Chondrocyte (in vitro differentiated cells): ENCODE data around the gene CNKSR3. TPM values are rescaled to one million over a fixed set of nuclear protein-coding genes. Genes with fewer than 3 reads are reported as not detected.

ENCODE experiments used
- DNase-seq: peaks from one replicate; pipeline ENCODE4 v3.0.0; 2021; ENCODE audit warnings: mixed read lengths, low spot score
- H3K27ac Mint-ChIP-seq: one replicate; pipeline ENCODE4 v1.8.0; 2021; ENCODE audit warnings: mild to moderate bottlenecking, moderate library complexity, mixed read lengths; ENCODE audit not compliant: unreplicated experiment
- H3K27me3 Mint-ChIP-seq: 2 replicates; pipeline ENCODE4 v1.8.0; 2021; ENCODE audit warnings: low read depth, mixed read lengths
- H3K36me3 Mint-ChIP-seq: 2 replicates; pipeline ENCODE4 v1.8.0; 2021; ENCODE audit warnings: low read depth, mixed read lengths
- H3K4me1 Mint-ChIP-seq: 2 replicates; pipeline ENCODE4 v1.8.0; 2021; ENCODE audit warnings: low read depth, mild to moderate bottlenecking, mixed read lengths
- H3K4me3 Mint-ChIP-seq: one replicate; pipeline ENCODE4 v1.8.0; 2021; ENCODE audit warnings: mild to moderate bottlenecking, moderate library complexity, mixed read lengths; ENCODE audit not compliant: unreplicated experiment
- H3K9me3 Mint-ChIP-seq: 2 replicates; pipeline ENCODE4 v1.8.0; 2021; ENCODE audit warnings: low read depth, mixed read lengths
- total RNA-seq: library from RNA; stranded (reverse); gene quantifications from 3 replicates; pipeline ENCODE4 v1.2.1, GENCODE V29; 2021
- TF ChIP-seq, protein P1 (sequence below): fragments of 200-600 bp; sonication (generic); IDR thresholded peaks from 2 replicates; pipeline ENCODE4 v1.5.0; 2021; ENCODE audit warnings: antibody characterized with exemption, mild to moderate bottlenecking, moderate library complexity

The CNKSR3 gene
- total RNA-seq, 1 donor from 2014 or later = 14.2 TPM

DNA sequence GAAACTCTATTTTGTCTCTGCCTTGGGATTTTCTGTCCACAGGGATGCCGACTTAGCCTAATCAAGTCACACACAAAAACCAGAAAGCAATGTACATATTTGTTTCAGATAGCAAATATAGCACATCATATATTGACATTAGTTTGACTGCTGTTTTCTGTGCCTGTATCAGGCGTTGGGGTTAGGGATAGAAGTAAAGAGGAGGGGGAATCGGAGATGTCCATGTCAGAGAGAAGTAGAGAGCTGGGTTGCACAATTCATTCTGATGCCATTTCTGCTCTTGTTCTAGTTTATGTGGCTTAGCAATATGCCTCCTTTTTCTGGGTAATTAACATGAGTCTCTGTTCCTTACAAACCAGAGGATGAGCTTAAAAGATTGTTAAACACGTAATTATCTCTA, 139.2 kb downstream of the CNKSR3 start:
- Mint-ChIP-seq H3K4me3 (no peak overlapping the region), H3K36me3 (no peaks in the 10 kb centered on the region), H3K4me1 (peaks cover 6% of the 10 kb centered on the region), H3K27ac (no peak overlapping the region), H3K9me3 (no peaks in the 10 kb centered on the region), H3K27me3 (no peaks in the 10 kb centered on the region)
- TF ChIP-seq, protein P1, sequence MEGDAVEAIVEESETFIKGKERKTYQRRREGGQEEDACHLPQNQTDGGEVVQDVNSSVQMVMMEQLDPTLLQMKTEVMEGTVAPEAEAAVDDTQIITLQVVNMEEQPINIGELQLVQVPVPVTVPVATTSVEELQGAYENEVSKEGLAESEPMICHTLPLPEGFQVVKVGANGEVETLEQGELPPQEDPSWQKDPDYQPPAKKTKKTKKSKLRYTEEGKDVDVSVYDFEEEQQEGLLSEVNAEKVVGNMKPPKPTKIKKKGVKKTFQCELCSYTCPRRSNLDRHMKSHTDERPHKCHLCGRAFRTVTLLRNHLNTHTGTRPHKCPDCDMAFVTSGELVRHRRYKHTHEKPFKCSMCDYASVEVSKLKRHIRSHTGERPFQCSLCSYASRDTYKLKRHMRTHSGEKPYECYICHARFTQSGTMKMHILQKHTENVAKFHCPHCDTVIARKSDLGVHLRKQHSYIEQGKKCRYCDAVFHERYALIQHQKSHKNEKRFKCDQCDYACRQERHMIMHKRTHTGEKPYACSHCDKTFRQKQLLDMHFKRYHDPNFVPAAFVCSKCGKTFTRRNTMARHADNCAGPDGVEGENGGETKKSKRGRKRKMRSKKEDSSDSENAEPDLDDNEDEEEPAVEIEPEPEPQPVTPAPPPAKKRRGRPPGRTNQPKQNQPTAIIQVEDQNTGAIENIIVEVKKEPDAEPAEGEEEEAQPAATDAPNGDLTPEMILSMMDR = no peak
- DNase-seq = no peak

DNA sequence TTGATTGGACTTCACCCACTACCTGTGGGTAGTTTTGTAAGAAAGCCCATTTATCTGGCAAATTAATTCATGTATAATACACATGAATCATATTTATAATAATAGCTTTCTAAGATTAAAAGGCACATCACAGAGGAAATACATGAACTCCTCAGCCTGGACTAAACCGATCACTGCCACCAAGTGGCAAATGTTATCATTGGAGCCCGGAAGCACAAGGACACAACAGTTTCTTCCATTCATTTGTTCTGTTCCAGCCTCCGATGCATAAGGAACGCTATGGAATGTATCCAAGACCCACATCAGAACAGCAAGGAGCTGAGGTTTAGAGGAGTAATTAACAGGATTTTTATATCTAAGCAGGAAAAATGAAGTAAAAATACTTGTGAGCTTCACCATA, 139.9 kb downstream of the CNKSR3 start:
- H3K4me3 Mint-ChIP-seq = no peak overlapping the region
- H3K27ac Mint-ChIP-seq = no peak overlapping the region
- no peaks in the 10 kb centered on the region for H3K9me3 Mint-ChIP-seq
- H3K36me3 Mint-ChIP-seq = no peaks in the 10 kb centered on the region
- DNase-seq = no peak
- H3K4me1 Mint-ChIP-seq = peaks cover 6% of the 10 kb centered on the region
- no peaks in the 10 kb centered on the region for H3K27me3 Mint-ChIP-seq
- TF ChIP-seq, protein P1 = peak; percentile 81

DNA sequence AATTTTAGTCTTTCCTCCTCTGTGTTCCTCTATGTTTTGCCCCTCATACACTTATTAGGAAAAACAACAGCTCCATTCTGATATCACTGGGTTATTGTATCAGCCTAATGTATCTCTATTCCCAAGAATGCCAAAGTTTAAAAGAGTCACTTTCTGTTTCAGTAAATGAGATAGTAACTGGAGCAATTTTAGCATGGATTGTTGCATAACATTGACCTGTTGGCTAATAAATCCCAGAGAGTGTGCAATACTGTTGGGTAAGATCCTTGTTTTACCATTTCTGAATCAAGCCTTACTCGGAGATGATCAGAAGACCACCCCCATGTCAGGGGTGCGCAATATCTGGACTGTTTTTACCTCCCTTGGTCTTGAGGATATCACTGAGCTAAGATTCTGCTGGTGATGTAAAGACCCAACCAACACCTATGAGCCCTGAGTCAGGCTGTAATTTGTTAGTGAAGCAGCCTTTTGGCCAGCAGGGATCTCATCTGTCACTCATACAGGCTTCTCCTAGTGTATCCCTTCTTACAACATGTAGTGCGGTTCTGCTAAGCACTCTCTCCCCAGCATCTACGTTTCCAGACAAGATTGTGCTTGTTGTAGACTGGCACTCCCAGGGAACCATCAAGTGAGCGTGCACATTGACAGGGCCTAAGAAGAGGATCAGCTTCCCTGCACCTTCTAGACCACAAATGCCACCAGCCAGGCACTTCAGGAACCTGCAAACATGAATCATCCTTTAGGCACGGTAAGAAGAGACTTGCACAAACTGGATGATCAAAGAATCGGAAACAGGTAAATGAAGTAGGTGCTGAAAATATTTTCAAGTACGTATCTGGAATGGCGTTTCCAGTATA, 142.4 kb downstream of the CNKSR3 start:
- H3K36me3 Mint-ChIP-seq = no peaks in the 10 kb centered on the region
- H3K9me3 Mint-ChIP-seq = no peaks in the 10 kb centered on the region
- DNase-seq = no peak
- peaks cover 6% of the 10 kb centered on the region for H3K4me1 Mint-ChIP-seq
- no peaks in the 10 kb centered on the region for H3K27me3 Mint-ChIP-seq
- H3K27ac Mint-ChIP-seq = no peak overlapping the region
- TF ChIP-seq, protein P1 = no peak
- no peak overlapping the region for H3K4me3 Mint-ChIP-seq

DNA sequence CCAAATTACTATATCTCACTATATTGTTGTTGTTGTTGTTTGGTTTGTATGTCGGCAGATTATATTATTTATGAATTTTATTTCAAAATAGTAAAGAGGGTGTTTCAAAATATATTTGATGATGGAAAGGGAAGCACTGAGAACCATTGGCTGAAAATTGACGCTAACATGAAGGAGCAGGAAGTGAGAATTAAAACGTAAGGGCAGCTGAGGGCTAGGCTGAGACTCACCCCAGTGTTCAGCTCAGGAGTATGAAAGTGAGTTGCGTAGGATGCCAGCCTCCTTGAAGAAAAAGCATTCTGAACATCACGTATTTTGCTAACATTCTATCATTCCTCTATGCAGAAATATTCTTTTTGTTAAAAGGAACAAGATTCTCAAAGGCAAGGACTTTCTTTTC, 143.1 kb downstream of the CNKSR3 start:
- no peaks in the 10 kb centered on the region for H3K27me3 Mint-ChIP-seq
- H3K27ac Mint-ChIP-seq = no peak overlapping the region
- H3K4me3 Mint-ChIP-seq = no peak overlapping the region
- no peak for DNase-seq
- H3K9me3 Mint-ChIP-seq = no peaks in the 10 kb centered on the region
- TF ChIP-seq, protein P1 = no peak
- H3K4me1 Mint-ChIP-seq = peaks cover 6% of the 10 kb centered on the region
- H3K36me3 Mint-ChIP-seq = no peaks in the 10 kb centered on the region

DNA sequence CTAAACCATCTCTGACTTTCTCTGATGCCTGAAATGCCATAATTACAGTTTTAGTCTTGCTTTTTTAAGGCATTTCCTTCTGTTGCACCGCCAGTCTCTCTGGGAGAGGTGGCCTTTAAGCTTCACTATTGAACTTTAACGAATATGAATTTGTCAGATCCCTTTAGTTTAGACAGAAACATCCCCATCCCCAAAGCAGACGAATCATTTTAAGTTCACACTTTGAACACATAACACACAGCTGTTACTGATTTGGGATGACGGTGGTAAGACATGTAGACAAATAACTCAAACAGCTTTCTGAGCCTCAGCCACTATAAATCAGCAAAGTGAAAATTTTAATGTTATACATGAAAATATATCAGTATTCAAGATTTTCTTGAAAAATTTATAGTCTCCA, 146.7 kb downstream of the CNKSR3 start:
- no peaks in the 10 kb centered on the region for H3K4me1 Mint-ChIP-seq
- H3K36me3 Mint-ChIP-seq = no peaks in the 10 kb centered on the region
- H3K27me3 Mint-ChIP-seq = no peaks in the 10 kb centered on the region
- no peak overlapping the region for H3K27ac Mint-ChIP-seq
- TF ChIP-seq, protein P1 = no peak
- H3K9me3 Mint-ChIP-seq = no peaks in the 10 kb centered on the region
- no peak overlapping the region for H3K4me3 Mint-ChIP-seq
- no peak for DNase-seq
